Measurements from ENCODE around the gene CYTH4.

CYTH4 gene

GRCh38 chr22:37346505-37346895, 64.2 kb downstream of the CYTH4 start:
- ChIA-PET POLR2A (no interaction called here), CTCF (no interaction called here)
- DNase-seq (ENCODE audit: extremely low spot score), result no peak
- TF ChIP-seq ELF4 (IDR thresholded peaks at IDR 0.05), result no peak
- TF ChIP-seq NFRKB (IDR thresholded peaks at IDR 0.05), result no peak
- TF ChIP-seq HDGF (IDR thresholded peaks at IDR 0.05; ENCODE audit: borderline replicate concordance), result no peak
- TF ChIP-seq FOXM1 (IDR thresholded peaks at IDR 0.05; ENCODE audit: borderline replicate concordance), result no peak
- no peak for TF ChIP-seq PKNOX1 (IDR thresholded peaks at IDR 0.05)
- no peak for TF ChIP-seq LEF1 (IDR thresholded peaks at IDR 0.05; ENCODE audit: borderline replicate concordance)
- no peak for TF ChIP-seq BHLHE40 (IDR thresholded peaks at IDR 0.05; ENCODE audit: borderline replicate concordance)
- no peak for TF ChIP-seq SP1 (IDR thresholded peaks at IDR 0.05)
- TF ChIP-seq SUZ12 (IDR thresholded peaks at IDR 0.05), result no peak
- TF ChIP-seq FOXA1 (IDR thresholded peaks at IDR 0.05), result no peak
- no peak for TF ChIP-seq CTBP1 (IDR thresholded peaks at IDR 0.05; ENCODE audit: borderline replicate concordance)
- TF ChIP-seq TARDBP (IDR thresholded peaks at IDR 0.05), result no peak

- POLR2A ChIA-PET, result no interaction called here
- DNase-seq (ENCODE audit: extremely low spot score), result no peak
- CTCF ChIA-PET, result no interaction called here
- TF ChIP-seq L3MBTL2 (conservative IDR thresholded peaks at IDR 0.05) (no peak), ARNT (IDR thresholded peaks at IDR 0.05) (no peak), LEF1 (IDR thresholded peaks at IDR 0.05; ENCODE audit: borderline replicate concordance) (no peak), BHLHE40 (IDR thresholded peaks at IDR 0.05; ENCODE audit: borderline replicate concordance) (no peak), HDGF (IDR thresholded peaks at IDR 0.05; ENCODE audit: borderline replicate concordance) (no peak), SP1 (IDR thresholded peaks at IDR 0.05) (no peak), CTBP1 (IDR thresholded peaks at IDR 0.05; ENCODE audit: borderline replicate concordance) (no peak), NFRKB (IDR thresholded peaks at IDR 0.05) (no peak), ELF4 (IDR thresholded peaks at IDR 0.05) (no peak), PKNOX1 (IDR thresholded peaks at IDR 0.05) (no peak), TARDBP (IDR thresholded peaks at IDR 0.05) (no peak), FOXK2 (IDR thresholded peaks at IDR 0.05) (no peak), FOXA1 (IDR thresholded peaks at IDR 0.05) (no peak)
Measured at GRCh38 chr22:37349043-37349814, 66.9 kb downstream of the CYTH4 start.

- no peak for DNase-seq (ENCODE audit: extremely low spot score)
- CTCF ChIA-PET, result no interaction called here
- POLR2A ChIA-PET, result no interaction called here
- TF ChIP-seq SP1 (IDR thresholded peaks at IDR 0.05) (no peak), PKNOX1 (IDR thresholded peaks at IDR 0.05) (no peak), ELF4 (IDR thresholded peaks at IDR 0.05) (no peak), FOXK2 (IDR thresholded peaks at IDR 0.05) (no peak), BHLHE40 (IDR thresholded peaks at IDR 0.05; ENCODE audit: borderline replicate concordance) (no peak), ARNT (IDR thresholded peaks at IDR 0.05) (no peak), TARDBP (IDR thresholded peaks at IDR 0.05) (no peak), ZNF384 (IDR thresholded peaks at IDR 0.05) (no peak), LEF1 (IDR thresholded peaks at IDR 0.05; ENCODE audit: borderline replicate concordance) (no peak), HDGF (IDR thresholded peaks at IDR 0.05; ENCODE audit: borderline replicate concordance) (no peak), CTBP1 (IDR thresholded peaks at IDR 0.05; ENCODE audit: borderline replicate concordance) (no peak), FOXM1 (IDR thresholded peaks at IDR 0.05; ENCODE audit: borderline replicate concordance) (no peak)
Measured at GRCh38 chr22:37351232-37351631, 68.9 kb downstream of the CYTH4 start.

- DNase-seq (ENCODE audit: extremely low spot score), result no peak
- TF ChIP-seq PKNOX1 (IDR thresholded peaks at IDR 0.05), result no peak
- no peak for TF ChIP-seq ZNF384 (IDR thresholded peaks at IDR 0.05)
- TF ChIP-seq BHLHE40 (IDR thresholded peaks at IDR 0.05; ENCODE audit: borderline replicate concordance), result no peak
- TF ChIP-seq TARDBP (IDR thresholded peaks at IDR 0.05), result no peak
- TF ChIP-seq CTBP1 (IDR thresholded peaks at IDR 0.05; ENCODE audit: borderline replicate concordance), result no peak
- TF ChIP-seq FOXK2 (IDR thresholded peaks at IDR 0.05), result no peak
- TF ChIP-seq SP1 (IDR thresholded peaks at IDR 0.05), result no peak
- TF ChIP-seq SUZ12 (IDR thresholded peaks at IDR 0.05), result no peak
- TF ChIP-seq HDGF (IDR thresholded peaks at IDR 0.05; ENCODE audit: borderline replicate concordance), result no peak
- CTCF ChIA-PET, result no interaction called here
- POLR2A ChIA-PET, result no interaction called here
Measured at GRCh38 chr22:37352481-37352880, 70.2 kb downstream of the CYTH4 start.

- no peak for DNase-seq (ENCODE audit: extremely low spot score)
- ChIA-PET POLR2A (no interaction called here), CTCF (no interaction called here)
- TF ChIP-seq TARDBP (IDR thresholded peaks at IDR 0.05) (no peak), BHLHE40 (IDR thresholded peaks at IDR 0.05; ENCODE audit: borderline replicate concordance) (no peak), FOXA1 (IDR thresholded peaks at IDR 0.05) (no peak), ELF4 (IDR thresholded peaks at IDR 0.05) (no peak), ARNT (IDR thresholded peaks at IDR 0.05) (no peak), HDGF (IDR thresholded peaks at IDR 0.05; ENCODE audit: borderline replicate concordance) (no peak), CTBP1 (IDR thresholded peaks at IDR 0.05; ENCODE audit: borderline replicate concordance) (no peak), PKNOX1 (IDR thresholded peaks at IDR 0.05) (no peak), FOXM1 (IDR thresholded peaks at IDR 0.05; ENCODE audit: borderline replicate concordance) (no peak), FOXK2 (IDR thresholded peaks at IDR 0.05) (no peak), L3MBTL2 (conservative IDR thresholded peaks at IDR 0.05) (no peak), SP1 (IDR thresholded peaks at IDR 0.05) (no peak), SUZ12 (IDR thresholded peaks at IDR 0.05) (no peak), NFRKB (IDR thresholded peaks at IDR 0.05) (no peak), LEF1 (IDR thresholded peaks at IDR 0.05; ENCODE audit: borderline replicate concordance) (no peak), ZNF384 (IDR thresholded peaks at IDR 0.05) (no peak)
Measured at GRCh38 chr22:37353839-37354238, 71.5 kb downstream of the CYTH4 start.
